Activated CD8-positive, alpha-beta T cell treated with anti-CD3 and anti-CD28 coated beads, Interleukin-2, amount 10 ng/mL, durations not matched to agents 7 days and 5 days (primary cell): ENCODE results near the gene FBXO27. TPM values are rescaled to one million over a fixed set of nuclear protein-coding genes. Genes with fewer than 3 reads are reported as not detected.
"Not testable (repeated sequence)": the region's sequence is repeated elsewhere in the genome, so short reads cannot be mapped to it uniquely, and the experiment has no call there.

Source experiments
- ATAC-seq: fragments of 150-1000 bp; cut with Tn5 transposase; one replicate; pipeline ENCODE4 v1.10.0; 2021; ENCODE audit warnings: moderate library complexity
- CTCF ChIA-PET: fragments of 350-600 bp; sonication (Branson Sonifier 250); formaldehyde crosslinking; loops from one replicate; lab custom pipeline; 2021; ENCODE audit warnings: antibody characterized with exemption; lab: Charles Lee
- POLR2A ChIA-PET: fragments of 350-600 bp; sonication (Branson Sonifier 250); formaldehyde crosslinking; loops from one replicate; lab custom pipeline; 2021; ENCODE audit warnings: antibody characterized with exemption; lab: Charles Lee
- DNase-seq: peaks from one replicate; pipeline ENCODE4 v3.0.0-alpha.2; 2020
- H3K27ac Mint-ChIP-seq: one replicate; pipeline ENCODE4 v1.8.0; 2021; ENCODE audit warnings: mild to moderate bottlenecking, mixed read lengths
- H3K27me3 Mint-ChIP-seq: one replicate; pipeline ENCODE4 v1.8.0; 2021; ENCODE audit warnings: low read depth, mixed read lengths
- H3K36me3 Mint-ChIP-seq: one replicate; pipeline ENCODE4 v1.8.0; 2021; ENCODE audit warnings: low read depth, mixed read lengths
- H3K4me1 Mint-ChIP-seq: one replicate; pipeline ENCODE4 v1.8.0; 2021; ENCODE audit warnings: low read depth, mixed read lengths
- H3K4me3 Mint-ChIP-seq: one replicate; pipeline ENCODE4 v1.8.0; 2021; ENCODE audit warnings: mild to moderate bottlenecking, mixed read lengths
- H3K9me3 Mint-ChIP-seq: one replicate; pipeline ENCODE4 v1.8.0; 2022; ENCODE audit warnings: mixed read lengths; ENCODE audit not compliant: insufficient read depth
- total RNA-seq, 2 experiments: library from RNA; stranded (reverse); gene quantifications; one replicate each; pipeline ENCODE4 v1.2.3, GENCODE V29; 2021

Gene FBXO27
- total RNA-seq, 2 experiments from 2014 or later = not detected

DNA sequence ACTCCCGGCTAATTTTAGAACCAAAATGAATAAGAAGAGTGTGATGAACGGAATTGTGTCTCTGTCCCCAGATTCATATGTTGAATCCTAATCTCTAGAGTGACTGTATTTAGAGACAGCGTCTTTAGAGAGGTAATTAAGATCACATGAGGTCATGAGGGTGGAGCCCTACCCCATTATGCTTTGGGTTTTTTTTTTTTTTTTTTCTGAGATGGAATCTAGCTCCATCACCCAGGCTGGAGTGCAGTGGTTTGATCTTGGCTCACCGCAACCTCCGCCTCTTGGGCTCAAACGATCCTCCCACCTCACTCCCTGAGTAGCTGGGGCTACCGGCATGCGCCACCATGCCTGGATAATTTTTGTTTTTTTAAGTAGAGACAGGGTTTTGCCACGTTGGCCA lies 27.9 kb downstream of the FBXO27 start:
- DNase-seq (no peak), ATAC-seq (no peak)
- CTCF ChIA-PET = no interaction called here
- Mint-ChIP-seq H3K36me3 (no peaks in the 10 kb centered on the region), H3K9me3 (no peaks in the 10 kb centered on the region), H3K4me1 (peaks cover 10% of the 10 kb centered on the region), H3K27ac (no peak overlapping the region), H3K27me3 (peaks cover 16% of the 10 kb centered on the region), H3K4me3 (no peak overlapping the region)
- POLR2A ChIA-PET = no interaction called here

DNA sequence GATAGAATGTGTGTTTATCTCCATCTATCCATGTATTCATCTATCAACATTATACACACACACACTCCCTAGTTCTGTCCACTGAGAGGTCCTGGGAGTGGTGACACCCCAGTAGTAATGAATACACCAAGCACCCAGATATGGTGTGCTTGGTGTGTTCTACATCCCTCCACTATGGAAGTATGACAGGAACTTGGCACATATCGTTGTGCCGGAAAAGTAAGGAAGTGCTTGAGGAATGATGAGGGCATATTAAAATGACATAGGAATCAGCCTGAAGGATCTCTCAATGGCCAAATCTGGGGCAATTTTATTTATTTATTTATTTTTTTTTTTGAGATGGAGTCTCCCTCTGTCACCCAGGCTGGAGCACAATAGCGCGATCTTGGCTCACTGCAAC lies 28.6 kb downstream of the FBXO27 start:
- Mint-ChIP-seq H3K9me3 (no peaks in the 10 kb centered on the region), H3K4me3 (no peak overlapping the region), H3K27me3 (peaks cover 14% of the 10 kb centered on the region), H3K36me3 (no peaks in the 10 kb centered on the region), H3K27ac (no peak overlapping the region), H3K4me1 (peaks cover 10% of the 10 kb centered on the region)
- DNase-seq (no peak), ATAC-seq (no peak)
- CTCF ChIA-PET = no interaction called here
- POLR2A ChIA-PET = no interaction called here

DNA sequence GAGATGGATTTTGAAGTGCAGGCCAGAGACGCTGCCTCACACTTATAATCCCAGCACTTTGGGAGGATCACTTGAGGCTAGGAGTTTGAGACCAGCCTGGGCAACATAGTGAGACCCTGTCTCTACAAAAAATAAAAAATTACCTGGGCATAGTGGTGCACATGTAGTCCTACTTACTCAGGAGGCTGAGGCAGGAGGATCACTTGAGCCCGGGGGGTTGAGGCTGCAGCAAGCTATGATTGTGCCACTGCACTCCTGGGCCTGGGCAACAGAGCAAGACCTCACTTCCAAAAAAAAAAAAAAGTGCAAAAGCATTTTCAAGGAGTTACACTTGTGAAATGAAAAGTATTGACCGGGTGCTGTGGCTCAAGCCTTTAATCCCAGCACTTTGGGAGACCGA lies 29.2 kb downstream of the FBXO27 start:
- Mint-ChIP-seq H3K36me3 (no peaks in the 10 kb centered on the region), H3K4me3 (no peak overlapping the region), H3K9me3 (no peaks in the 10 kb centered on the region), H3K27ac (no peak overlapping the region), H3K4me1 (peaks cover 10% of the 10 kb centered on the region), H3K27me3 (peaks cover 11% of the 10 kb centered on the region)
- ChIA-PET POLR2A (no interaction called here), CTCF (no interaction called here)
- DNase-seq = no peak
- ATAC-seq = no peak

DNA sequence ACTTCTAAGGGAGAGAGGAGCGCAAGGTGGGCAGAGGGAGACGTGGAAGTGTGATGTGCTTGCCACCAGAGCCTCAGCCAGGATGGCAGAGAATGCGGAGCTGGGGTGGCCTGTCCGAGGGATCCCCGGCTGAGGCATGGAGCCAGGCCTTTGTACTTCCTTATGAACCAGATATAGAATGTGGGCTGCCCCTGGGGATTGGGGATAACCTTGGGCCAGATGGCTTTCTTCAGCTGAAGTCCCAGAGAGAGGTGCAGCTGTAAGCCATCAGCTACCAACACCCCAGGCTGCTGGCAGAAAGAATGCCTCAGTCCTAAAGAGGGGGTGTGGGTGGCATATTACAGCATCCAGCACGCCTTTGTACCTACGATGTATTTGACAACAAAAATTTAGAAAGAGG lies 31.3 kb downstream of the FBXO27 start:
- H3K27ac Mint-ChIP-seq = no peak overlapping the region
- DNase-seq (no peak), ATAC-seq (no peak)
- peaks cover 4% of the 10 kb centered on the region for H3K4me1 Mint-ChIP-seq
- H3K4me3 Mint-ChIP-seq = no peak overlapping the region
- no peaks in the 10 kb centered on the region for H3K36me3 Mint-ChIP-seq
- H3K9me3 Mint-ChIP-seq = no peaks in the 10 kb centered on the region
- CTCF ChIA-PET = no interaction called here
- peaks cover 10% of the 10 kb centered on the region for H3K27me3 Mint-ChIP-seq
- POLR2A ChIA-PET = no interaction called here

DNA sequence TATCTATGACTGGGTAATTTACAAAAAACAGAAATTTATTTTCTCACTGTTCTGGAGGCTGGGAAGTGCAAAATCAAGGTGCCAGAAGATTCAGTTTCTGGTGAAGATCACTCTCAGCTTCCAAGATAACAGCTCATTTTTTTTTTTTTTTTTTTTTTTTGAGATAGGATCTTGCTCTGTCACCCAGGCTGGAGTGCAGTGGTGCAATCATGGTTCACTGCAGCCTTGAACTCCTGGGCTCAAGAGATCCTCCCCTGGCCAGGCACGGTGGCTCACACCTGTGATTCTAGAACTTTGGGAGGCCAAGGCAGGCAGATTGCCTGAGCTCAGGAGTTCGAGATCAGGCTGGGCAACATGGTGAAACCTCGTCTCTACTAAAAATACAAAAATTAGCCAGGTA lies 34.8 kb downstream of the FBXO27 start:
- H3K27ac Mint-ChIP-seq, H3K36me3 Mint-ChIP-seq, H3K9me3 Mint-ChIP-seq, ATAC-seq, H3K4me1 Mint-ChIP-seq, POLR2A ChIA-PET, H3K27me3 Mint-ChIP-seq, CTCF ChIA-PET, H3K4me3 Mint-ChIP-seq, DNase-seq: not testable (repeated sequence)

DNA sequence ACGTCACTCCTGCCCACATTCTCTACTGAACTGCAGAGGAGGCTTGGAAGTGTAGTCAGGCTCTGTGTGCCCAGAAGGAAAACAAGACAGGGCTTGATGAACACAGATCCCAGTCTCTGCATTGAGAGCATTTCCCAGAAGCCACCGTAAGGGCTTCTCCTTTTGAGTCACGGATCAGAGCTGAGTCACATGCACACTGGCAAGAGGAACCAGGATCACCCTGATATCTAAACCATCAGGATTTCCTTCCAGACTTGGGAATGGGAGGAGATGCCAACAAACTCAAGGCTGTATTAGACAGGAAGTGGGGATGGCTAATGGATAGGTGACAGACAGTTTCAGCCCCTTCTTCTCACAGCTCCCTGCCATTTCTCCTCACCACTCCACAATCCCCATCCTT lies 39.1 kb downstream of the FBXO27 start:
- H3K27ac Mint-ChIP-seq = no peak overlapping the region
- ATAC-seq (no peak), DNase-seq (no peak)
- no peak overlapping the region for H3K4me3 Mint-ChIP-seq
- no peaks in the 10 kb centered on the region for H3K4me1 Mint-ChIP-seq
- ChIA-PET POLR2A (no interaction called here), CTCF (no interaction called here)
- H3K9me3 Mint-ChIP-seq = no peaks in the 10 kb centered on the region
- H3K27me3 Mint-ChIP-seq = peaks cover 10% of the 10 kb centered on the region
- no peaks in the 10 kb centered on the region for H3K36me3 Mint-ChIP-seq

DNA sequence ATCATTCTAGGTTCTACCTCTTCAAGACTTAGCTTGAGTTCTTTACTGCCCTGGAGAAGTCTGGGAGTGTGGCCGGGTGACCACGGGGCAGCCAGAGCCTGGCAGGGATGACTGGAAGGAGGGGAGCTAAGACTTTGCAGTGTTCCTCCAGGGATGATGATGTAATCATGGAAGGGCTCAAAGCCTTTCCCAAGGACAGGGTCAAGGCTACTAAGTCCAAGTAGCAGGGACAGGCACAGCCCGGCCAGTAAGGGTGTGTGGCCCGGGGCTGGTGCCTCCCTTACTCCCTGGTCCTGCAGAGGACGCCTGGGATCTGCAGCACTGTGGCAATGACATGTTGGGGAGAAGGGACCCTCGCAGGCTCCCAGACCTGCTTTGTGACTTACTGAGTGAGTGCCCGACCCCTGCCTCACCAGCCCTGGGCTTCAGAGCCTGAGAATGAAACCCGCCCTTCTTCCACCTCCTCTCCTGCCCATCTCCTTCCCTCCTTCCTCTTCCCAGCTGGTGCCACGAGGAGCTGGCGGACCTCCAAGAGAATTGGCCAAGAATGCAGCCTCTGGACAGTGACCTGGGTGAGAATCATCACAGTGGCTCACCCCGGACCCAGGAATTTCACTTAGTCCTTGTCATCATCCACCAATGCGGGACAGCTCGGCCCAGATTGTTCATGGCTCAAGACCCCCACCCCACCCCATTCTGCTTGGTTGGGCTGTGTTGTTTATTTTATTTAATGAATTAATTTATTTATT lies 41.2 kb downstream of the FBXO27 start:
- Mint-ChIP-seq H3K27me3 (peaks cover 8% of the 10 kb centered on the region), H3K36me3 (no peaks in the 10 kb centered on the region), H3K4me1 (no peaks in the 10 kb centered on the region), H3K9me3 (no peaks in the 10 kb centered on the region), H3K27ac (no peak overlapping the region), H3K4me3 (no peak overlapping the region)
- ATAC-seq (no peak), DNase-seq (no peak)
- CTCF ChIA-PET = interaction anchor here (1.8 kb wide), 1 partner anchor 15 kb away, joined by 4 read pairs; the partner anchor contains the start of gene FBXO17
- POLR2A ChIA-PET = no interaction called here

DNA sequence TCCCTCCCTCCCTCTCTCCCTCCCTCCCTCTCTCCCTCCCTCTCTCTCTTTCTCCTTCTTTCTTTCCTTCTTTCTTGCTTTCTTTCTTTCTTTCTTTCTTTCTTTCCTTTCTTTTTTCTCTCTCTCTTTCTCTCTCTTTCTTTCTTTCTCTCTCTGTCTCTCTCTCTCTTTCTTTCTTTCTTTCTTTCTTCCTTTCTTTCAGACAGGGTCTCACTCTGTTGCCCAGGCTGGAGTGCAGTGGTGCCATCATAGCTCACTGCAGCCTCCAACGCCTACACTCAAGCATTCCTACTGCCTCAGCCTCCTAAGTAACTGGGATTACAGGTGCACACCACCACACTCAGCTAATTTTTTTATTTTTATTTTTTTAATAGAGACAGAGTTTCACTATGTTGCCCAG lies 42.7 kb downstream of the FBXO27 start:
- not testable (repeated sequence) for ATAC-seq, H3K27me3 Mint-ChIP-seq, H3K4me3 Mint-ChIP-seq, H3K4me1 Mint-ChIP-seq, H3K27ac Mint-ChIP-seq, H3K9me3 Mint-ChIP-seq, H3K36me3 Mint-ChIP-seq, DNase-seq
- ChIA-PET CTCF (interaction anchor here (1.4 kb wide), 1 partner anchor 61 kb away, joined by 5 read pairs; no protein-coding TSS in a partner anchor), POLR2A (interaction anchor here (0.9 kb wide), 1 partner anchor 9 kb away, joined by 3 read pairs; no protein-coding TSS in a partner anchor)

DNA sequence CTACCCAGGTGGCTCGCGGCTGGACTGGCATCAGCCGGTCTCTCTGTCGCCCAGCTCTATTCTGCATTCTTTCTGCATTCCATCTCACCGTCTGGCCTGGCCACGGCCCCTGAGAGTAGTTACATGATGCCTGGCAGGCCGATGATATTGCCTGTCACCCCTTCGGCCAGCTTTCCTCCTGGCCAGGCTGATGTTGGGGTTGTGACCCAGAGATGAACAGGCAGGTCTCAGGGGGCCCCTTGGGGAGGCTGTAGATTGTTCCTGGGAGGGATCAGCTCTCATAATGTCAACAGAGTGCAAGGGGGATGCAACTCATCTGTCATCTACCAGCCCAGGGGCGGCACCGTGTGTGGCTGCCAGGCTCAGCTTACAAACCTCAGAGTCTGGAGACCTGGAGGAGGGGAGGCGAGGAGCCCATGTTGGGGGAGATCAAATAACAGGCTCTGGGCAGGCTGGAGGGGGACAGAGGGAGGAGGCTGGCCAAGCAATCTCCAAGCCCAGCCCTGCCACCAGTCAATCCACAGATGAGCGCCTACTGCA lies 43.2 kb downstream of the FBXO27 start:
- Mint-ChIP-seq H3K4me1 (no peaks in the 10 kb centered on the region), H3K27ac (no peak overlapping the region), H3K36me3 (no peaks in the 10 kb centered on the region), H3K4me3 (no peak overlapping the region), H3K27me3 (peaks cover 8% of the 10 kb centered on the region), H3K9me3 (no peaks in the 10 kb centered on the region)
- POLR2A ChIA-PET = interaction anchor here (0.9 kb wide), 1 partner anchor 9 kb away, joined by 3 read pairs; no protein-coding TSS in a partner anchor
- CTCF ChIA-PET = interaction anchor here (1.4 kb wide), 1 partner anchor 62 kb away, joined by 5 read pairs; no protein-coding TSS in a partner anchor
- no peak for DNase-seq
- ATAC-seq = no peak

DNA sequence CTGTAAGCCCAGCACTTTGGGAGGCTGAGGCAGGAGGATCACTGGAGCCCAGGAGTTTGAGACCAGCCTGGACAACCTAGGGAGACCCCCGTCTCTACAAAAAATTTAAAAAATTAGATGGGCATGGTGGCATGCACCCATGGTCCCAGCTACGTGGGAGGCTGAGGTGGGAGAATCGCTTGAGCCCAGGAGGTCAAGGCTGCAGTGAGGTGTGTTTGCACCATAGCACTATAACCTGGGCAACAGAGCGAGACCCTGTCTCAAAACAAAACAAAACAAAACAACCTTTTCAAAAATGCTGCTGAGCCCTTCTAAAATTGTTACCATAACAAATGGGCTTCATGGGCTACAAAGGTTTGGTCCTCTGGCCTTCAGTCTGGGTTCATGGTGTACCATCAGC lies 43.7 kb downstream of the FBXO27 start:
- not testable (repeated sequence) for H3K36me3 Mint-ChIP-seq, DNase-seq, H3K27me3 Mint-ChIP-seq, H3K27ac Mint-ChIP-seq, H3K9me3 Mint-ChIP-seq, ATAC-seq, H3K4me3 Mint-ChIP-seq, H3K4me1 Mint-ChIP-seq
- CTCF ChIA-PET = interaction anchor here (1.4 kb wide), 1 partner anchor 62 kb away, joined by 5 read pairs; no protein-coding TSS in a partner anchor
- POLR2A ChIA-PET = interaction anchor here (0.9 kb wide), 1 partner anchor 8 kb away, joined by 3 read pairs; no protein-coding TSS in a partner anchor

DNA sequence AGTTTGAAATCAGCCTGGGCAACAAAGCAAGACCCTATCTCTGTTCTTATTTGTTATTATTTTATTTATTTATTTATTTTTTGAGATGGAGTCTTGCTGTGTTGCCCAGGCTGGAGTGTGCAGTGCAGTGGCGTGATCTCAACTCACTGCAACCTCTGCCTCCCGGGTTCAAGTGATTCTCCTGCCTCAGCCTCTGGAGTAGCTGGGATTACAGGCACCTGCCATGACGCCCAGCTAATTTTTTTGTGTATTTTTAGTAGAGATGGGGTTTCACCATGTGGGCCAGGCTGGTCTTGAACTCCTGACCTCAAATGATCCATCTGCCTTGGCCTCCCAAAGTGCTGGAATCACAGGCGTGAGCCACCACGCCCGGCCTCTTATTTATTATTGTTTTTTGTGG lies 44.6 kb downstream of the FBXO27 start:
- H3K27ac Mint-ChIP-seq, H3K36me3 Mint-ChIP-seq, POLR2A ChIA-PET, H3K4me1 Mint-ChIP-seq, ATAC-seq, DNase-seq, H3K27me3 Mint-ChIP-seq, H3K4me3 Mint-ChIP-seq, CTCF ChIA-PET, H3K9me3 Mint-ChIP-seq: not testable (repeated sequence)

DNA sequence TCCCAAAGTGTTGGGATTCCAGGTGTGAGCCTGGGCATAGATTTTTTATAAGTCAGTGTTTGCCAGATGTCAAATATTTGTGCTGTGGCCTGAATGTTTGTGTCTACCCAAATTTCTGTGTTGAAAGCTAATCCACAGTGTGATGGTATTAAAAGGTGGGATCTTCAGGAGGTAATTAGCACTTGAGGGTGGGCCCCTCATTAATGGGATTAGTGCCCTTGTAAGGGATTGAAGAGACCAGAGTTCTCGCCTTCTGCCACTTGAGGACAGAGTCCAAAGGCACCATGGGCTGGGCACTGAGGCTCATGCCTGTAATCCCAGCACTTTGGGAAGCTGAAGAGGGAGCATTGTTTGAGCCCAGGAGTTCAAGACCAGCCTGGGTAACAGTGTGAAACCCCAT lies 47.1 kb downstream of the FBXO27 start:
- Mint-ChIP-seq H3K27me3 (peaks cover 6% of the 10 kb centered on the region), H3K27ac (no peak overlapping the region), H3K36me3 (no peaks in the 10 kb centered on the region), H3K4me1 (no peaks in the 10 kb centered on the region), H3K4me3 (no peak overlapping the region), H3K9me3 (peaks cover 5% of the 10 kb centered on the region)
- POLR2A ChIA-PET = interaction anchor here (0.6 kb wide), 1 partner anchor 161 kb away, joined by 3 read pairs; no protein-coding TSS in a partner anchor
- CTCF ChIA-PET = interaction anchor here (1.0 kb wide), 1 partner anchor 9 kb away, joined by 3 read pairs; no protein-coding TSS in a partner anchor
- no peak for DNase-seq
- no peak for ATAC-seq
